ENCODE data around the gene NUTM1. TPM values are rescaled to one million over a fixed set of nuclear protein-coding genes. Genes with fewer than 3 reads are reported as not detected.
"Not testable (repeated sequence)": the region's sequence is repeated elsewhere in the genome, so short reads cannot be mapped to it uniquely, and the experiment has no call there.

Gene NUTM1
- polyA plus RNA-seq, 3 donors: not detected

DNA sequence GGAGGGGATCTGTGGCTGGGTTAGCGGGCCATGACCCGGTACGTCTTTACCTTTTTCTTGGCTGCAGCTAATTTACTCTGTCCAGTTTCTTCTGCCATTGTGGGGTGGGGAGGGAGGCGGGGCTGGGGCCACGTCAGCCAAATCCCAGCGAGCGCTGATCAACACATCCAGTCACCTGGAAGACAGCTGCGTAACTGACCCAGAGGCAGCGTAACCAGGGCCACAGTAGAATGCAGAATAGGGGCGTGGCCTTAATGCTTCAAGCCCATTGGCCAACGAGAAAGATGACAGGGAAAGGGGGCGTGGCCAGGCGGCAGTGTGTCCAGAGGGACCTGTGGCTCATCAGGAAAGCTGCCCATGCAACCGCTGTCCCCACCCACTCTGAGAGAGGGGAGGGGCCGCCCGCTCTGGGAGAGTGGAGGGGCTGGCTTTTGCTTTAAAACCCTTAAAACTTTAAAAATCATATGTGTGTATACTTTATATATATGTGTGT is 46.5 kb downstream of the NUTM1 start:
- WGBS, 3 donors: no CpG with 5 or more reads among the region's 16 CpGs
- H3K27ac ChIP-seq (ENCODE audit: low read depth, low read length): not testable (repeated sequence)

DNA sequence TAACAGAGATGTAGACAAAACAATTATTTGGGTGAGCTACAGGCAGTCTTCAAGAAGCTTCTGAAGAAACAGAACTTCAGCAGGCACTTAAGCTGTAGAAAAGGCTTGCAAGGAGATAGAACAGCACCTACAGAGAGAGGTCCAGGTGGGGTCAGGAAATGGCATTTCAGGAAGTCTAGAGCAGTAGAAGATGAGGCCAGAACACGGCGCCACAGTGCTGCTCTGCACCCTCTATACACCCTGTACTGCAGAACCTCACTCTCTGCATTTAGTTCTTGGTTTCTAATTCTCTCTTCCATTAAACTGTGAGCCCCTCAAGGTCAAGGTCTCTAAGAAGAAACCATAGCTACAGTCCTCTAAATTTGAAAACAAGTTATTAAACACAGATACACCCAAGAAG is 49.9 kb downstream of the NUTM1 start:
- WGBS, 3 donors: 80% methylated on average over 1 of the region's 2 CpGs; no CpG with 5 or more reads in 2 of the 3 donors
- H3K27ac ChIP-seq (ENCODE audit: low read depth, low read length): not testable (repeated sequence)

DNA sequence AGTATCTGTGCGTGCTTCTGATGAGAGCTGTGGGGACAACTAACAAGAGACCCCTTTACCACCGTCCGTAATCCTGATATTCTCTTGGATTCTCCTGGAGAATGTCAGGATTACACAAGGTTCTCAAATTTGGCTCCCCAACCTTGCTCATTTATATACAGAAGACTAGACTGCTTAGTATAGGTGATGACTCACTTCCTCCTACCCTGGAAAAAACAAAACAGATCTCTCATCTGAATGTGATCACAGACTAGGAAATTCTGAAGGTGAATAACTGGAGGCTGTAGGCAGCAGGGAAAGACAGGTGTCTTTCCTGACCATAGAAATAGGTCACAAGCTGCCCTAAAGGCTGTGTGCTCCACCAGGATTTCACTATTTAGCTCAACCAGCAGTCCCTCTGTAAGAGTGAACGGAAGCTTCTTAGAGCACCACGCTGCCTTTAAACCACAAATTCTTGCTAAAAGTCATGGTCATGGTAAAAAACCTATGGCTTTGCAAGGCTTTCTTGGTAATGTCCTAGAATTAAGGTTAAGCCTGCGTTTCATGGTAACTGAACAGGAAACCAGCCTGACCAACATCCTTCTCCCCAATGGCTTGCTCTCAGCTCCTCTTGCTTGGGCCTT is 54.6 kb downstream of the NUTM1 start:
- WGBS, 3 donors: 58 to 80% (median 68%) methylated on average over 1 to 3 of the region's 6 CpGs
- H3K27ac ChIP-seq (ENCODE audit: low read depth, low read length): not testable (repeated sequence)

DNA sequence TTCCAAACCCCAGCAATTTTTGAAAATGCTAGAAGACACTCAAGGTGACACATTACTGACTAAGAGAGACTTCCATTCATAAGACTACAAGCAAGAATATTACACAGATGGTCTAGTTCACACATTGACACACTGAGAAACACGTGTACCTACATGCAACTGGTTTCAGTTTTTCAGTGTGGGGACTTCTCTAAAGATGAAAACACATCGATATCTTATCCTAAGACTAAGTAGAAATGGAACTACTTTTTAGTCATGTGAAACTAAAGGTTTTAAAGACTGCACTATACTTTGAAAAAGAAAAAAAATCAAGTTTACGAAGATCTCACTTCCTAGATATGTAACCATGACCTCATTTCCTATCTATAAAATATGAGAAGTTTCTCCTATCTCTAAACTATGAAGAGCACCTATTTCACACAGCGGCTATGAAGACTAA is 60.1 kb downstream of the NUTM1 start:
- WGBS, 3 donors: 78 to 97% (median 86%) methylated on average over 1 of the region's 4 CpGs
- H3K27ac ChIP-seq (ENCODE audit: low read depth, low read length): not testable (repeated sequence)

DNA sequence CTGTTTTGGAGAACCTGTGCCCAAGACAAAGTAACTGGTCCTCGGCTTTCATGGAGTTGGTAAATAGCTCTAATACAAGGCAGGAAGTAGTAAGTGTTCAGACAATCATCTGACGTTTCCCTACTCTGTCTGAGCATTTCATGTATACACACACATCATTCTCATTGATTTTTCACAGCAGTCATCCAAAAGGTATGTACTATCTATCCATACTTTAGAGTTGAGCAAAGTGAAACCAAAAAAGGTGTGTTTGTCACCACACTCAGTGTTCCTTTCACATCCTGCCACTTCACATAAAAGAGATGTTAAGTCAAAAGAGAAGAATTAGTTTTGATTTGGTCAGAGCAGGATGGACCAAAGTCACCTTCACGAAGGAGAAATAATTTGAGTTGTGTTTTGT is 60.8 kb downstream of the NUTM1 start:
- WGBS, 3 donors: no CpG with 5 or more reads among the region's 3 CpGs
- H3K27ac ChIP-seq (ENCODE audit: low read depth, low read length): not testable (repeated sequence)

Other genes starting within 250 kb of the NUTM1 start
- 10 to 100 TPM; 50.0 to 93.1 (median 52.4) TPM for gene EMC7, start 241.5 kb upstream of the NUTM1 start, polyA plus RNA-seq
- gene PGBD4, start 241.2 kb upstream of the NUTM1 start, polyA plus RNA-seq: under 1 TPM; 0.45 to 0.61 (median 0.46) TPM
- gene KATNBL1, start 133.2 kb upstream of the NUTM1 start, polyA plus RNA-seq: 10 to 100 TPM in 2 of 3 donors, 1 to 10 TPM in 1; 7.9 to 22.5 (median 19.4) TPM
- gene EMC4, start 118.3 kb upstream of the NUTM1 start, polyA plus RNA-seq: 100 to 1,000 TPM in 2 of 3 donors, 10 to 100 TPM in 1; 68.2 to 133 (median 126) TPM
- gene SLC12A6, start 5.5 kb upstream of the NUTM1 start, polyA plus RNA-seq: 1 to 10 TPM; 3.6 to 7.6 (median 5.8) TPM
- gene NOP10, start 179 bp upstream of the NUTM1 start, polyA plus RNA-seq: 100 to 1,000 TPM; 107 to 275 (median 237) TPM
- 10 to 100 TPM; 11.4 to 39.8 (median 20.7) TPM for gene LPCAT4, start 23.9 kb downstream of the NUTM1 start, polyA plus RNA-seq
- 10 to 100 TPM; 21.4 to 48.3 (median 30.4) TPM for gene GOLGA8A, start 94.5 kb downstream of the NUTM1 start, polyA plus RNA-seq
- gene GOLGA8B, start 240.3 kb downstream of the NUTM1 start, polyA plus RNA-seq: 10 to 100 TPM; 26.9 to 57.2 (median 29.1) TPM

All from adipose tissue (tissue), 3 donors.